Measurements from ENCODE around the gene THRAP3. TPM values are rescaled to one million over a fixed set of nuclear protein-coding genes. Genes with fewer than 3 reads are reported as not detected.

The THRAP3 gene
- total RNA-seq, 2 donors from 2014 or later: 145 to 165 TPM

GRCh38 chr1:36232212-36233095, 8.2 kb downstream of the THRAP3 start:
- H3K9me3 ChIP-seq (ENCODE audit: control insufficient read depth, low read length): no peaks in the 10 kb centered on the region
- Mint-ChIP-seq H3K27me3 (ENCODE audit: insufficient read depth) (no peaks in the 10 kb centered on the region), H3K4me3 (no peak overlapping the region), H3K36me3 (ENCODE audit: low read depth) (peaks cover 47% of the 10 kb centered on the region), H3K27ac (peak overlapping the region; percentile 69), H3K4me1 (no peaks in the 10 kb centered on the region), H3K9me3 (no peaks in the 10 kb centered on the region)
- H3K36me3 ChIP-seq (ENCODE audit: control insufficient read depth, insufficient read depth, low read length): peaks cover 76% of the 10 kb centered on the region
- no peaks in the 10 kb centered on the region for H3K27me3 ChIP-seq (ENCODE audit: control insufficient read depth, insufficient read depth, low read length, poor library complexity, severe bottlenecking)
- H3K9ac ChIP-seq (ENCODE audit: extremely low read depth, low read length, poor library complexity, severe bottlenecking): no peak overlapping the region
- H3K4me1 ChIP-seq (ENCODE audit: control insufficient read depth, insufficient read depth, low read length): no peaks in the 10 kb centered on the region
- 94 to 96% methylated on average over 4 to 7 of the region's 11 CpGs for WGBS, 2 experiments (ENCODE audit: insufficient coverage in 1 of 2, insufficient read length in 1 of 2)
- TF ChIP-seq CTCF (conservative IDR thresholded peaks at IDR 0.05): no peak
- H3K27ac ChIP-seq (ENCODE audit: low read depth, low read length): no peak overlapping the region
- no peak overlapping the region for H3K4me3 ChIP-seq (ENCODE audit: low read length)
- no peak for DNase-seq

- Histone ChIP-seq H3K27me3 (ENCODE audit: control insufficient read depth, insufficient read depth, low read length, poor library complexity, severe bottlenecking) (no peaks in the 10 kb centered on the region), H3K4me1 (ENCODE audit: control insufficient read depth, insufficient read depth, low read length) (no peaks in the 10 kb centered on the region), H3K36me3 (ENCODE audit: control insufficient read depth, insufficient read depth, low read length) (peaks cover 78% of the 10 kb centered on the region), H3K9ac (ENCODE audit: extremely low read depth, low read length, poor library complexity, severe bottlenecking) (no peak overlapping the region), H3K27ac (ENCODE audit: low read depth, low read length) (peak overlapping the region; percentile 49), H3K4me3 (ENCODE audit: low read length) (no peak overlapping the region), H3K9me3 (ENCODE audit: control insufficient read depth, low read length) (no peaks in the 10 kb centered on the region)
- no peaks in the 10 kb centered on the region for H3K27me3 Mint-ChIP-seq (ENCODE audit: insufficient read depth)
- 86 to 92% methylated on average over 3 of the region's 3 CpGs for WGBS, 2 experiments (ENCODE audit: insufficient coverage in 1 of 2, insufficient read length in 1 of 2)
- H3K27ac Mint-ChIP-seq: peak overlapping the region; percentile 15
- H3K4me3 Mint-ChIP-seq: no peak overlapping the region
- peaks cover 2% of the 10 kb centered on the region for H3K9me3 Mint-ChIP-seq
- DNase-seq: no peak
- H3K4me1 Mint-ChIP-seq: peaks cover 8% of the 10 kb centered on the region
- TF ChIP-seq CTCF (conservative IDR thresholded peaks at IDR 0.05): no peak
- H3K36me3 Mint-ChIP-seq (ENCODE audit: low read depth): peaks cover 39% of the 10 kb centered on the region
Measured at GRCh38 chr1:36236302-36236701, 12.1 kb downstream of the THRAP3 start.

- H3K4me3 ChIP-seq (ENCODE audit: low read length): no peak overlapping the region
- 92 to 93% methylated on average over 2 of the region's 2 CpGs for WGBS, 2 experiments (ENCODE audit: insufficient coverage in 1 of 2, insufficient read length in 1 of 2)
- DNase-seq: peak; percentile 28
- H3K9ac ChIP-seq (ENCODE audit: extremely low read depth, low read length, poor library complexity, severe bottlenecking): no peak overlapping the region
- Mint-ChIP-seq H3K36me3 (ENCODE audit: low read depth) (peaks cover 43% of the 10 kb centered on the region), H3K4me1 (peaks cover 12% of the 10 kb centered on the region), H3K27ac (peak overlapping the region; percentile 65), H3K27me3 (ENCODE audit: insufficient read depth) (no peaks in the 10 kb centered on the region), H3K9me3 (peaks cover 2% of the 10 kb centered on the region), H3K4me3 (no peak overlapping the region)
- no peaks in the 10 kb centered on the region for H3K4me1 ChIP-seq (ENCODE audit: control insufficient read depth, insufficient read depth, low read length)
- no peaks in the 10 kb centered on the region for H3K27me3 ChIP-seq (ENCODE audit: control insufficient read depth, insufficient read depth, low read length, poor library complexity, severe bottlenecking)
- TF ChIP-seq CTCF (conservative IDR thresholded peaks at IDR 0.05): no peak
- no peak overlapping the region for H3K27ac ChIP-seq (ENCODE audit: low read depth, low read length)
- H3K9me3 ChIP-seq (ENCODE audit: control insufficient read depth, low read length): no peaks in the 10 kb centered on the region
- H3K36me3 ChIP-seq (ENCODE audit: control insufficient read depth, insufficient read depth, low read length): peaks cover 78% of the 10 kb centered on the region
Measured at GRCh38 chr1:36238433-36238832, 14.2 kb downstream of the THRAP3 start.
